OCI-LY1 (cell line): Measurements from ENCODE around the gene KDM1A.

Source experiments
- H2AFZ ChIP-seq: fragments of 200-600 bp; sonication (generic), shearing (Covaris generic); 2 replicates; pipeline ENCODE4 v1.6.0; 2014; ENCODE audit warnings: antibody characterized with exemption, mild to moderate bottlenecking, low read length
- H3F3A ChIP-seq: fragments of 200-600 bp; sonication (generic), shearing (Covaris generic); 2 replicates; pipeline ENCODE4 v1.6.0; 2014; ENCODE audit warnings: mild to moderate bottlenecking, antibody characterized with exemption, low read length, moderate library complexity; ENCODE audit not compliant: insufficient read depth
- H3K27ac ChIP-seq: fragments of 200-600 bp; sonication (generic); 2 replicates; pipeline ENCODE4 v1.5.1; 2014; ENCODE audit warnings: low read length, mixed run types, mild to moderate bottlenecking, low read depth; ENCODE audit not compliant: poor library complexity, severe bottlenecking
- H3K27me3 ChIP-seq: fragments of 200-600 bp; sonication (generic); 2 replicates; pipeline ENCODE4 v1.6.0; 2014; ENCODE audit warnings: antibody characterized with exemption, mild to moderate bottlenecking, low read length, moderate library complexity; ENCODE audit not compliant: insufficient read depth
- H3K36me3 ChIP-seq: fragments of 200-600 bp; sonication (generic); 2 replicates; pipeline ENCODE4 v1.6.1; 2014; ENCODE audit warnings: mild to moderate bottlenecking, antibody characterized with exemption, low read length, moderate library complexity, mixed read lengths; ENCODE audit not compliant: insufficient read depth
- H3K4me1 ChIP-seq: fragments of 200-600 bp; sonication (generic); 2 replicates; pipeline ENCODE4 v1.5.1; 2014; ENCODE audit warnings: mild to moderate bottlenecking, low read length, moderate library complexity; ENCODE audit not compliant: insufficient read depth, severe bottlenecking
- H3K4me2 ChIP-seq: fragments of 200-600 bp; sonication (generic), shearing (Covaris generic); 2 replicates; pipeline ENCODE4 v1.6.1; 2014; ENCODE audit warnings: low read length
- H3K4me3 ChIP-seq: fragments of 200-600 bp; sonication (generic); 2 replicates; pipeline ENCODE4 v1.5.1; 2014; ENCODE audit warnings: low read length, low read depth, mild to moderate bottlenecking, mixed read lengths; ENCODE audit not compliant: poor library complexity, severe bottlenecking
- H3K79me2 ChIP-seq: fragments of 200-600 bp; shearing (Covaris generic); 2 replicates; pipeline ENCODE4 v1.6.1; 2016; ENCODE audit warnings: mixed run types, low read length, mixed read lengths; ENCODE audit not compliant: insufficient read depth
- H3K9ac ChIP-seq: fragments of 200-600 bp; sonication (generic), shearing (Covaris generic); 2 replicates; pipeline ENCODE4 v1.6.1; 2014; ENCODE audit warnings: mild to moderate bottlenecking, low read length, mixed read lengths
- H3K9me2 ChIP-seq: fragments of 200-600 bp; sonication (generic), shearing (Covaris generic); 2 replicates; pipeline ENCODE4 v1.6.1; 2014; ENCODE audit warnings: low read depth, mild to moderate bottlenecking, low read length, mixed read lengths
- H3K9me3 ChIP-seq: fragments of 200-600 bp; shearing (Covaris generic); 2 replicates; pipeline ENCODE4 v1.6.1; 2014; ENCODE audit warnings: low read length, mixed read lengths
- H4K20me1 ChIP-seq: fragments of 200-600 bp; sonication (generic), shearing (Covaris generic); 2 replicates; pipeline ENCODE4 v1.6.0; 2016; ENCODE audit warnings: mild to moderate bottlenecking, low read length; ENCODE audit not compliant: insufficient read depth
- EZH2 ChIP-seq: fragments of 200-600 bp; sonication (generic), shearing (Covaris generic); IDR thresholded peaks from 2 replicates; pipeline ENCODE4 v1.8.0; 2017; ENCODE audit warnings: borderline replicate concordance, mixed run types, mild to moderate bottlenecking, antibody characterized with exemption, low read length, moderate library complexity, mixed read lengths
- TF ChIP-seq, protein P1 (sequence below): fragments of 200-600 bp; sonication (generic), shearing (Covaris generic); IDR thresholded peaks from 2 replicates; pipeline ENCODE4 v1.5.1; 2017; ENCODE audit warnings: mild to moderate bottlenecking, antibody characterized with exemption, low read length, moderate library complexity, mixed read lengths

Gene KDM1A

GRCh38 chr1:23019094-23019862 is at the start of gene KDM1A:
Gene KDM1A (plus strand): TSS chr1:23019468. CDS start chr1:23019597, 129 bp downstream.
- Histone ChIP-seq H3K4me1 (peaks cover 16% of the 10 kb centered on the region), H3K36me3 (peaks cover 8% of the 10 kb centered on the region; the same call in 1 of the 2 replicates), H3K9me3 (peaks cover 6% of the 10 kb centered on the region; the same call in 1 of the 2 replicates), H3K9ac (peak within 1 kb of the TSS; percentile 80), H4K20me1 (no peaks in the 10 kb centered on the region), H3K27ac (peak within 1 kb of the TSS; percentile 45), H3K4me2 (peak within 1 kb of the TSS; percentile 67), H3K27me3 (no peaks in the 10 kb centered on the region), H3K4me3 (peak within 1 kb of the TSS; percentile 79), H2AFZ (peak within 1 kb of the TSS; percentile 43), H3K79me2 (peaks cover 41% of the 10 kb centered on the region), H3F3A (no peaks in the 10 kb centered on the region), H3K9me2 (no peaks in the 10 kb centered on the region)
- TF ChIP-seq, protein P1, sequence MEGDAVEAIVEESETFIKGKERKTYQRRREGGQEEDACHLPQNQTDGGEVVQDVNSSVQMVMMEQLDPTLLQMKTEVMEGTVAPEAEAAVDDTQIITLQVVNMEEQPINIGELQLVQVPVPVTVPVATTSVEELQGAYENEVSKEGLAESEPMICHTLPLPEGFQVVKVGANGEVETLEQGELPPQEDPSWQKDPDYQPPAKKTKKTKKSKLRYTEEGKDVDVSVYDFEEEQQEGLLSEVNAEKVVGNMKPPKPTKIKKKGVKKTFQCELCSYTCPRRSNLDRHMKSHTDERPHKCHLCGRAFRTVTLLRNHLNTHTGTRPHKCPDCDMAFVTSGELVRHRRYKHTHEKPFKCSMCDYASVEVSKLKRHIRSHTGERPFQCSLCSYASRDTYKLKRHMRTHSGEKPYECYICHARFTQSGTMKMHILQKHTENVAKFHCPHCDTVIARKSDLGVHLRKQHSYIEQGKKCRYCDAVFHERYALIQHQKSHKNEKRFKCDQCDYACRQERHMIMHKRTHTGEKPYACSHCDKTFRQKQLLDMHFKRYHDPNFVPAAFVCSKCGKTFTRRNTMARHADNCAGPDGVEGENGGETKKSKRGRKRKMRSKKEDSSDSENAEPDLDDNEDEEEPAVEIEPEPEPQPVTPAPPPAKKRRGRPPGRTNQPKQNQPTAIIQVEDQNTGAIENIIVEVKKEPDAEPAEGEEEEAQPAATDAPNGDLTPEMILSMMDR: peak; percentile 29; the same call in 1 of the 2 replicates
- no peak for TF ChIP-seq EZH2

DNA sequence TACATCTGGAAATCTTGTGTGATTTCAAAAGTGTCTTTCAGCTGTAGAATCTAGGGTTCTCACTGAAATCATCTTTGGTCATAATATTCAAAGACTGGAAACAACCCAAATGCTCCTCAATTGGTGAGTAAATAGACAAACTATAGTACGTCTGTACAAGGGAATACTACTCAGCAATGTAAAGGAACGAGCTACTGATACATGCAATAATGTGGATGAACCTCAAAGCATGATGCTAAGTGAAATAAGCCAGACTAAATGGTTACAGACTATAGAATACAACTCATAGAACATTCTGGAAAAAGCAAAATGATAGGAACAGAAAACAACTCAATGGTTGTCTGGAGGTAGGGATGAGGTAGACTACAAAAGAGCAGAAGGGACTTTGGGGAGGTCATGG is 49.2 kb upstream of the KDM1A start:
- H3K4me2 ChIP-seq: no peak overlapping the region
- H3K9ac ChIP-seq: no peak overlapping the region
- no peaks in the 10 kb centered on the region; the same call in 1 of the 2 replicates for H3K36me3 ChIP-seq
- H3K4me1 ChIP-seq: no peaks in the 10 kb centered on the region
- H3F3A ChIP-seq: no peaks in the 10 kb centered on the region
- H3K27me3 ChIP-seq: peaks cover 4% of the 10 kb centered on the region; the same call in 1 of the 2 replicates
- peaks cover 5% of the 10 kb centered on the region; the same call in 1 of the 2 replicates for H3K9me3 ChIP-seq
- H3K9me2 ChIP-seq: no peaks in the 10 kb centered on the region
- TF ChIP-seq, protein P1: no peak
- no peak for TF ChIP-seq EZH2
- no peak overlapping the region for H2AFZ ChIP-seq
- H4K20me1 ChIP-seq: no peaks in the 10 kb centered on the region
- no peaks in the 10 kb centered on the region for H3K79me2 ChIP-seq
- no peak overlapping the region for H3K27ac ChIP-seq
- no peak overlapping the region for H3K4me3 ChIP-seq

GRCh38 chr1:22971161-22971560 is 48.1 kb upstream of the KDM1A start:
- H3K27ac ChIP-seq: no peak overlapping the region
- H3F3A ChIP-seq: no peaks in the 10 kb centered on the region
- no peaks in the 10 kb centered on the region for H3K79me2 ChIP-seq
- no peak overlapping the region for H3K4me3 ChIP-seq
- no peaks in the 10 kb centered on the region for H3K9me2 ChIP-seq
- no peaks in the 10 kb centered on the region; the same call in 1 of the 2 replicates for H3K36me3 ChIP-seq
- H3K4me2 ChIP-seq: no peak overlapping the region
- no peak for TF ChIP-seq EZH2
- TF ChIP-seq, protein P1: no peak
- H3K9ac ChIP-seq: no peak overlapping the region
- no peaks in the 10 kb centered on the region; the same call in 1 of the 2 replicates for H3K27me3 ChIP-seq
- no peaks in the 10 kb centered on the region for H4K20me1 ChIP-seq
- no peaks in the 10 kb centered on the region for H3K4me1 ChIP-seq
- H2AFZ ChIP-seq: no peak overlapping the region
- peaks cover 5% of the 10 kb centered on the region; the same call in 1 of the 2 replicates for H3K9me3 ChIP-seq
